Measurements from ENCODE around the gene PPP1CA.

PPP1CA gene

GRCh38 chr11:67423466-67423865 is 21.8 kb upstream of the PPP1CA start:
- H3K4me3 ChIP-seq (ENCODE audit: low read depth, low read length) = no peak overlapping the region
- H3K27ac ChIP-seq = no peak overlapping the region
- in situ Hi-C loops (cut with HindIII; ENCODE audit: low pct_ligation_motif_present, low sequenced_read_pairs) = no loop called here
- no peak for DNase-seq
- H3K27me3 ChIP-seq (replicated peaks) = no peaks in the 10 kb centered on the region
- no peaks in the 10 kb centered on the region for H3K36me3 ChIP-seq (replicated peaks)
- no peak for TF ChIP-seq CTCF (IDR thresholded peaks at IDR 0.05; ENCODE audit: low read depth, low read length, missing control alignments)

- in situ Hi-C loops (cut with HindIII; ENCODE audit: low pct_ligation_motif_present, low sequenced_read_pairs) = no loop called here
- no peak for TF ChIP-seq CTCF (IDR thresholded peaks at IDR 0.05; ENCODE audit: low read depth, low read length, missing control alignments)
- Histone ChIP-seq H3K27ac (no peak overlapping the region), H3K27me3 (replicated peaks) (no peaks in the 10 kb centered on the region), H3K4me3 (ENCODE audit: low read depth, low read length) (no peak overlapping the region), H3K36me3 (replicated peaks) (no peaks in the 10 kb centered on the region)
- no peak for DNase-seq
Measured at GRCh38 chr11:67422891-67423290, 21.2 kb upstream of the PPP1CA start.

- H3K4me3 ChIP-seq (ENCODE audit: low read depth, low read length) = peak overlapping the region; percentile 31
- no peaks in the 10 kb centered on the region for H3K27me3 ChIP-seq (replicated peaks)
- in situ Hi-C loops (cut with HindIII; ENCODE audit: low pct_ligation_motif_present, low sequenced_read_pairs) = no loop called here
- H3K36me3 ChIP-seq (replicated peaks) = no peaks in the 10 kb centered on the region
- DNase-seq = no peak
- TF ChIP-seq CTCF (IDR thresholded peaks at IDR 0.05; ENCODE audit: low read depth, low read length, missing control alignments) = no peak
- H3K27ac ChIP-seq = no peak overlapping the region
Measured at GRCh38 chr11:67421430-67422031, 19.9 kb upstream of the PPP1CA start.

GRCh38 chr11:67420646-67421429 is 19.2 kb upstream of the PPP1CA start:
- no peaks in the 10 kb centered on the region for H3K36me3 ChIP-seq (replicated peaks)
- H3K27me3 ChIP-seq (replicated peaks) = no peaks in the 10 kb centered on the region
- peak; percentile 88 for DNase-seq
- in situ Hi-C loops (cut with HindIII; ENCODE audit: low pct_ligation_motif_present, low sequenced_read_pairs) = no loop called here
- H3K4me3 ChIP-seq (ENCODE audit: low read depth, low read length) = peak overlapping the region; percentile 47
- TF ChIP-seq CTCF (IDR thresholded peaks at IDR 0.05; ENCODE audit: low read depth, low read length, missing control alignments) = no peak
- H3K27ac ChIP-seq = peak overlapping the region; percentile 49

GRCh38 chr11:67420147-67420645 is 18.5 kb upstream of the PPP1CA start:
- no peak for DNase-seq
- in situ Hi-C loops (cut with HindIII; ENCODE audit: low pct_ligation_motif_present, low sequenced_read_pairs) = no loop called here
- Histone ChIP-seq H3K27me3 (replicated peaks) (peaks cover under 1% of the 10 kb centered on the region), H3K27ac (peak overlapping the region; percentile 49), H3K4me3 (ENCODE audit: low read depth, low read length) (peak overlapping the region; percentile 47), H3K36me3 (replicated peaks) (no peaks in the 10 kb centered on the region)
- TF ChIP-seq CTCF (IDR thresholded peaks at IDR 0.05; ENCODE audit: low read depth, low read length, missing control alignments) = no peak
